Omental fat pad (tissue), 4 donors: ENCODE results near the gene MYCBPAP. TPM values are rescaled to one million over a fixed set of nuclear protein-coding genes. Genes with fewer than 3 reads are reported as not detected.
A peak's percentile ranks its signal among the peaks of the same experiment; 100 is the strongest.

Experiments used
- ATAC-seq: fragments of 150-250 bp; one replicate; pipeline ENCODE4 v1.9.1; 2016; ENCODE audit warnings: mild to moderate bottlenecking, moderate library complexity; ENCODE audit not compliant: low FRiP score
- DNase-seq: peaks from one replicate; pipeline ENCODE4 v3.0.0-alpha.2; 2019; ENCODE audit warnings: low spot score
- total RNA-seq, 4 donors: library from RNA; depleted of rRNA; stranded (reverse); fragments of >200 nt; gene quantifications; one replicate each; pipeline ENCODE4 v1.1.0, GENCODE V29; 2016
- TF ChIP-seq, protein P1 (sequence below), 3 donors: fragments of 450-650 bp; IDR thresholded peaks; one replicate each; pipeline ENCODE4 v1.5.1; 2016 to 2017; ENCODE audit warnings: antibody characterized with exemption in 3 of 3, mild to moderate bottlenecking in 3 of 3, moderate library complexity in 2 of 3

Gene MYCBPAP
- total RNA-seq, 4 donors from 2014 or later: 0.36 to 1.9 (median 1.0) TPM; not detected in 1

DNA sequence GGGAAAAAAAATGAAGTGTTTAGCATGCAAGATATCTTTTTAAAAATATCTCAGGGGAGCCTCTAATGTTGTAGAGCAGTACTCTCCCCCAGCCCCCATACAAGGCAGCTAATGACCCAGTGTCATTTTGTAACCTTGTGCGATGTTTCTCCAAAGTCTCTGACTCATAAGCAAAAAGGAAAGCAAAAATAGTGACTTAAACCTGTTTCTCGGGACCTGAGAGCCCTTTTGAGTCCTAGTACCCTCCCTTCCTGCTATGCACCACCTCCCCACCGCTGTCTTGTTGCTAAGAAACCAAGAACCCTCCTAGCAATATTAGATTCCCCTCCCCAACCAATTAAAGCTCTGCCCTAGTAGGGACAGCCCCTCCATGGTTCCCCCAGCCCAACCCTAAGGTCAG, 2.8 kb downstream of the MYCBPAP start:
- ATAC-seq: no peak
- TF ChIP-seq, protein P1, sequence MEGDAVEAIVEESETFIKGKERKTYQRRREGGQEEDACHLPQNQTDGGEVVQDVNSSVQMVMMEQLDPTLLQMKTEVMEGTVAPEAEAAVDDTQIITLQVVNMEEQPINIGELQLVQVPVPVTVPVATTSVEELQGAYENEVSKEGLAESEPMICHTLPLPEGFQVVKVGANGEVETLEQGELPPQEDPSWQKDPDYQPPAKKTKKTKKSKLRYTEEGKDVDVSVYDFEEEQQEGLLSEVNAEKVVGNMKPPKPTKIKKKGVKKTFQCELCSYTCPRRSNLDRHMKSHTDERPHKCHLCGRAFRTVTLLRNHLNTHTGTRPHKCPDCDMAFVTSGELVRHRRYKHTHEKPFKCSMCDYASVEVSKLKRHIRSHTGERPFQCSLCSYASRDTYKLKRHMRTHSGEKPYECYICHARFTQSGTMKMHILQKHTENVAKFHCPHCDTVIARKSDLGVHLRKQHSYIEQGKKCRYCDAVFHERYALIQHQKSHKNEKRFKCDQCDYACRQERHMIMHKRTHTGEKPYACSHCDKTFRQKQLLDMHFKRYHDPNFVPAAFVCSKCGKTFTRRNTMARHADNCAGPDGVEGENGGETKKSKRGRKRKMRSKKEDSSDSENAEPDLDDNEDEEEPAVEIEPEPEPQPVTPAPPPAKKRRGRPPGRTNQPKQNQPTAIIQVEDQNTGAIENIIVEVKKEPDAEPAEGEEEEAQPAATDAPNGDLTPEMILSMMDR (IDR thresholded peaks at IDR 0.05): no peak
- DNase-seq: no peak

DNA sequence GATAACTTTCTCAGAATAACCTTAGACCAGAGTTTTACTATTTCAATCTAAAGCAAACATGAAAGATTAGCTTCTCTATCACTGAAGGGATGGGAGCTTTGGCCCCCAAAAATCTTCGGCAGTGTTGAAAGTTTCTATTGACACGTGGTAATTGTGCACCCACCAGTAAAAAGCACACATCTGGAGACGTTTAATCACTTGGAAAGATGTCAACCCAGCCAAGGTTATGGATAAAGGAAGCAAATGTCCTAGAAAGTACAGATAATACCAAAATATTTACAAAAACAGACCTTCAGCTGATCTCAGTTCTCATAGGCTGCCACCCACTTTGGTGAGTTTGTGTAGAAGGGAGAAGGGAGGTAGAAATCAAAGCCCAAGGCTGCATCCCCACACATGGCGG, 5.3 kb downstream of the MYCBPAP start:
- TF ChIP-seq, protein P1 (IDR thresholded peaks at IDR 0.05): no peak
- ATAC-seq (no peak), DNase-seq (no peak)

DNA sequence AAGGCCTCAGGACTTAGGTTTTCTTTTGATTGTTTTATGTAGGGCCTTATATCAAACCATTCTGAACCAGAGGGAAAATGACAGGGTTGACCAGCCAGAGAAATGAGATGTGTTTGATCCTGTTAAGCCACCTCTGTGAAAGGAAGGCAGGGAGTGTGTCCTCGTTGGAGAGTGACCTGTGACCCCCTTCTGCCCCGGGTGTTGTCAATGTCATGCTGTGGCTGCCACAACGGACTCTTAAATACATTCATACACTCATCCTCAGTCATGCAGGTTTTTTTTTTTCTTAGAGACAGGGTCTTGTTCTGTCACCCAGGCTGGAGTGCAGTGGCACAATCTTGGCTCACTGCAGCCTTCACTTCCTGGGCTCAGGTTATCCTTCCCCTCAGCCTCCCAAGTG, 6.1 kb downstream of the MYCBPAP start:
- DNase-seq (no peak), ATAC-seq (no peak)
- TF ChIP-seq, protein P1 (IDR thresholded peaks at IDR 0.05): no peak

DNA sequence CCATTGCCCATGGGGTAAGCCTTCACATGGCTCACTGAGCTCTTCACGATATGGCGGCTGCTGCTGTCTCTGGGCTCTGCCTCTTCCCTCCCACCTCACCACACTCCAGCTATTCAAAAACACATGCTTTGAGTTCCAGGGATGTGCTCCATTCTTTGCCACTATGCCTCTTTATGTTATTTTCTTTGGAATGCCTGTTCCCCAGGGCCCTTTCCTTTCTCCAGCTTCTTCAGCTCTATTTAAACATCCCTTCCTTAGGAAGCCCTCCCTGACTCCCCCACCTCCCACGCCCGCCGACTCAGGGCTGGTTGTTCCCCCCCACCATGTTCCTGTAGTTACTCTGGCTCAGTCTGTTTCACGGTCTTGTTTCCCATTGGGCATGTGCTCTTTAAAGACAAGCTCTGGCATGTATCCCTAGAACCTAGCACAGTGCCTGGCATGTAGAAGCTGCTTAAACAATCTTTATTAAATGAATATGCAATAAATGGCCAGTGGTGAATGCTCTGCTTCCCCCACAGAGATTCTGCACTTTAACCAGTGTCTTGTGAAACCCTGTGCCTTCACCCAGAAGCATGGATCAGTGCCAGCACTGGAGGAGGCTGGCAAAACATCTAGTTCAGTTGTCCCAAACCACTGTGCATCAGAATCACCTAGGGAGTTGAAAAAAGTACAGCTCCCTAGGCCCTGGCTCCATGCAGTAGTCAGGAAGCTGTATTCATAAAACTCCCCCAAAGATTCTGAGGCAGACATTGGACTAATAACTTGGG, 6.9 kb downstream of the MYCBPAP start:
- TF ChIP-seq, protein P1 (IDR thresholded peaks at IDR 0.05): no peak
- DNase-seq (no peak), ATAC-seq (peak; percentile 35)

DNA sequence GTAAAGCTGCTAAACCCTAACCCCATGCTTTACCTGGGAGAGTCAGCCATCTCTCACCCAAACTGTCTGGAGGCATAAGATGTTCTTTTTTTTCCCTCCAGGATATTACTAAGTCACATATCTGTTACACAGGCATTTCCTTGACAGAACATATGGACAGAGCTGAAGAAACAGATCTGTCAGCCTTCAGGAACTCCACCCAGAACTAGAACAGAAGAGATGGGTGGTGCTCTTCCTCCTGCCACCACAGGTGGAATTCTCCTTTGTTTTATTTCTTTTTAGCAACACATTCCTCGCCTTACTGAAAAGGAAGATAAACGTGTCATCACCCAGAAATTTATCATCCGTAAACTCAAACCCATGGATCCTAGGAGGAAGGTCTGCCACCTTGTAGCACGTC, 8.8 kb downstream of the MYCBPAP start:
- TF ChIP-seq, protein P1 (IDR thresholded peaks at IDR 0.05): no peak
- ATAC-seq (no peak), DNase-seq (no peak)

DNA sequence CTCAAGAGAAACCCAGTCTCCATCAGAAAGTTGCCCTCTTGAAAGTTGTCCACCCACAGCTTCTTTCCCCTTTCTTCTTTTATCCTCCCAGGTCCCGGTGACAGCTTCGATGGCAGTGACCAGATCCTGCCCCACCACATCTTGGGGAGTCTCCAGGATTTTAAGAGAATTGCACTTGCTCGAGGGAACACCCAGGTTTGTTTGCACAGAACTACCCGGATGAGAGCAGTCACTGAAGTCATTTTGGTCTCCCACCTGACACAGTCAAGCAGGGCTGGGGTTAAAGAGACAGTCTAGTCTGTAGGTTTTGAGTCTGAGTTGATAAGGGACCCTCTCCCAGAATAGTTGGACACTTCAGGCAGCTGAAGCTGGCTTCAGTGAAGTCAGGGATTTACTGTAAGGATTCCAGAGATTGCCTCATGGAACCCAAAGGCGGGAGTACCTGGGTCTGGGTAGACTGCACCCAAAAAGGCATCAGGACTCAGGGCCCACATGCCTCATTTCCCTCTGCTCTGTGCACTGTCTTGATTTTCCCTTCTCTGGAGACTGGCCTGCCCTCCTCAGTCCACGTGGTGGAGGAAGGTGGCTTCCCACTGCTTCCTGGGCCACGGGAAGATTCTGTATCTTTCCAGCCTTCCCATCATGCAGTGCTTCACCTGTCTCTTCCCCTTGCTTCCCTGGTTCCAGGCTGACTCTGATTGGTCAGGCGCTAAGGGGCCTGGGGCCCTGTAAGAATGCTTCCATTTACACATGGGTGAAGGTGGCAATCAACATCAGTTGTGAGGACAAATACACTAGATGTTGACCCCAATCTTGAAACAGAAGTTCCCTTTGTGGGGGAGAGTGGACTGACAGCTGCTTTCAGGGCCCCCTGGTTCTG, 9.5 kb downstream of the MYCBPAP start:
- DNase-seq: no peak
- TF ChIP-seq, protein P1 (IDR thresholded peaks at IDR 0.05): no peak
- ATAC-seq: no peak
